ENCODE measurements around the gene TMEM62. TPM values are rescaled to one million over a fixed set of nuclear protein-coding genes. Genes with fewer than 3 reads are reported as not detected.
"Not testable (repeated sequence)": the region's sequence is repeated elsewhere in the genome, so short reads cannot be mapped to it uniquely, and the experiment has no call there.

Gene TMEM62
- total RNA-seq, 1 donor from 2014 or later = 18.0 TPM

DNA sequence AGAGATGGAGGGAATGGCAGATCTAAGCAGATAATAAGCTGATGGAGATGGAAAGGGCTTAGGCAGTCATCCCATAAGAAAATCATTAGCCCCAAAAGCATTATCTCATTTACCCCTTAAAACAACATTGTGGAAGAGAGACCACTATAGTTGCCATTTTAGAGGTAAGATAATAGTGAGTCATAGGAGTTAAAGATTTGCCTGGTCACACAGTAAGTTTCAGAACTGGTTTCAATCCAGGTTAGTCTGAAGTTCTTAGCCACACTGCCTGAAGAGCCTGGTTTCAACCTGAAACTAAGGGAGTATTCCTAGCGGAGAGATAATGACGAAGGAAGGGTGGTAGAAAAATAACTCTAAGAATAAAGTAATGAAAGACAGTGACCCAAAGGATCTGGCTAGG is 14.6 kb upstream of the TMEM62 start:
- no peak for DNase-seq (ENCODE audit: extremely low read depth, low read depth, low spot score)

DNA sequence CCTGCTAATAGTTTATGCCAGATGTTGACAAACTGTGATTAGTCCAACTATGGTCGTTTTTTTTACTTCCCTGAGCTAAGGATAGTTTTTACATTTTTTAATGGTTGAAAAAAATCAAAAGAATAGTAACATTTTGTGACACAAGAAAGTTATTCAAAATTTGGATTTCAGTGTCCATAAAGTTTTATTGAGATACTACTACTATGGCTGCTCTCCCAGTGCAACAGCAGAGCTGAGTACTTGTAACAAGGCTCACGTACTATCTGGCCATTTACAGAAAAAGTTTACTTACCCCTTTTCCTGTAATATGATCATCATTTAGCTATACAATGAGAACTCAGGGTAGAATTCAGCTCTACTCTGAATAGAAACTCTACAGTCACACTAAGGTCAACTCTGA is 11.5 kb upstream of the TMEM62 start:
- no peak for DNase-seq (ENCODE audit: extremely low read depth, low read depth, low spot score)

DNA sequence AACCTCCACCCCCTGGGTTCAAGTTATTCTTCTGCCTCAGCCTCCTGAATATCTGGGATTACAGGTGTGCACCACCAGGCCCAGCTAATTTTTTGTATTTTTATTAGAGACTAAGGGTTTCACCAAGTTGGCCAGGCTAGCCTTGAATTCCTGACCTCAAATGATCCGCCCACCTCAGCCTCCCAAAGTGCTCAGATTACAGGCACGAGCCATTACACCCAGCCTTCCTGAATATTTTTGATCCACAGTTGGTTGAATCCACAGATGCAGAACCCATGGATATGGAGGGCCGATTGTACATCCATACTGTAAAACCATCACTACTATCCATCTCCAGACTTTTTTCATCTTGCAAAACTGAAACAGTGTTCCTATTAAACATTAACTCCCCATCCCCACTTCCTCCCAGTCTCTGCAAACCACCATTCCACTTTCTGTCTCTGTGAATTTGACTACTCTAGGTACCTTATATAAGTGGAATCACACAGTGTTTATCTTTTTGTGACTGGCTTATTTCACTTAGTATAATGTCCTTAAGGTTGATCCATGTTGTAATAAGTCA is 8.2 kb upstream of the TMEM62 start:
- DNase-seq (ENCODE audit: extremely low read depth, low read depth, low spot score) = no peak

DNA sequence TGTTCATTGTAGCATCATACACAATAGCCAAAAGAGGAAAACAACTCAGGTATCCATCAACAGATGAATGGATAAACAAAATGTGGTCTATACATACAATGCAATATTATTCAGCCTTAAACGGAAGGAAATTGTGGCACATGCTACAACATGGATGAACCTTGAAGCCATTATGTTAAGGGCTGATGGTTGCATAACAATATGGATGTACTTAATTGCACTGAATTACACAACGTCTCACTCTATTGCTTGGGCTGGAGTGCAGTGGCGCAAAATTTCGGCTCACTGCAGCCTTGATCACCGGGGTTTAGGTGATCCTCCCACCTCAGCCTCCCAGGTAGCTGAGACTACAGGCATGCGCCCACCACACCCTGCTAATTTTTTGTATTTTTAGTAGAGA is 7.0 kb upstream of the TMEM62 start:
- no peak for DNase-seq (ENCODE audit: extremely low read depth, low read depth, low spot score)

DNA sequence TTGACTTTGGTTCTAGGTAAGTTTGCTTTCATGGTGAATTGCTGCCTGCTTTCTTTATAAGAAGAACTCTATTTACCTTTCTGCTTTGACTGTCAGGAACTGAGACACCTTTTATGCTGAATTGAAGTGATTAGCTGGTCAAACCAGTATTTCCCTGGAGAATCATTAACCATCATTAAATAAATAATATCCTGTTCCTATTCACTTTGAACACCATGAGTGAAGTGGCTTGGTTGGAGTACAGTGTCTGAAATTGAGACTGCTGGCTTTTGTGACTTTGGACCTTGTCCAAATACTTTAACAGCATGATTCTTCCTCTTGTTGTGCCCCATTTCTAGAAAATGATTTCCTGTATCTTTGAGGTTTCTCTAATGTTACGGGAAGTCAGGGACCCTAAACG is 5.6 kb upstream of the TMEM62 start:
- no peak for DNase-seq (ENCODE audit: extremely low read depth, low read depth, low spot score)

DNA sequence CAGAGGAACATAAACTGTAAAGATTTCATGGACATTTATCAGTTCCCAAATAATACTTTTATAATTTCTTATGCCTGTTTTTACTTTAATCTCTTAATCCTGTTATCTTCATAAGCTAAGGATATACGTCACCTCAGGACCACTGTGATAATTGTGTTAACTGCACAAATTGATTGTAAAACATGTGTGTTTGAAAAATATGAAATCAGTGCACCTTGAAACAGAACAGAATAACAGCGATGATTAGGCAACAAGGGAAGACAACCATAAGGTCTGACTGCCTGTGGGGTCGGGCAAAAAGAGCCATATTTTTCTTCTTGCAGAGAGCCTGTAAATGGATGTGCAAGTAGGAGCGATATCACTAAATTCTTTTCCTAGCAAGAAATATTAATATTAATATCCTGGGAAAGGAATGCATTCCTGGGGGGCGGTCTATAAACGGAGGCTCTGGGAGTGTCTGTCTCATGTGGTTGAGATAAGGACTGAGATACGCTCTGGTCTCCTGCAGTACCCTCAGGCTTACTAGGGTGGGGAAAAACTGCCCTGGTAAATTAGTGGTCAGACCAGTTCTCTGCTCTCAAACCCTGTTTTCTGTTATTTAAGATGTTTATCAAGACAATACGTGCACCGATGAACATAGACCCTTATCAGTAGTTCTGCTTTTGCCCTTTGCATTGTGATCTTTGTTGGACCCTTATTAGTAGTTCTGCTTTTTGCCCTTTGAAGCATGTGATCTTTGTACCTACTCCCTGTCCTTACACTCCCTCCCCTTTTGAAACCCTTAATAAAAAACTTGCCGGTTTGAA is 5.0 kb upstream of the TMEM62 start:
- DNase-seq (ENCODE audit: extremely low read depth, low read depth, low spot score) = not testable (repeated sequence)

DNA sequence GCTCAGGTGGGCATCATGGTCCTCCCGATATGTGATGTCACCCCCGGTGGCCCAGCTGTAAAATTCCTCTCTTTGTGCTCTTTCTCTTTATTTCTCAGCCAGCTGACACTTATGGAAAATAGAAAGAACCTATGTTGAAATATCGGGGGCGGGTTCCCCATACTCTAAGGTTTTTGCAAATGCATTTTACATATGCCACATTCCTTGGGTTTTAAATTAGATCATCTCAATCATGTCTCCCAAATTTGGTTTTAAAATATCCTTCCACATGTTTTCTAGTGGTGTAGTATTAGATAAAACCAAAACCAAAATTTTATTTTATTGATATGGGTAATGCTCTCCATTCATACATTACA is 4.4 kb upstream of the TMEM62 start:
- DNase-seq (ENCODE audit: extremely low read depth, low read depth, low spot score) = no peak

DNA sequence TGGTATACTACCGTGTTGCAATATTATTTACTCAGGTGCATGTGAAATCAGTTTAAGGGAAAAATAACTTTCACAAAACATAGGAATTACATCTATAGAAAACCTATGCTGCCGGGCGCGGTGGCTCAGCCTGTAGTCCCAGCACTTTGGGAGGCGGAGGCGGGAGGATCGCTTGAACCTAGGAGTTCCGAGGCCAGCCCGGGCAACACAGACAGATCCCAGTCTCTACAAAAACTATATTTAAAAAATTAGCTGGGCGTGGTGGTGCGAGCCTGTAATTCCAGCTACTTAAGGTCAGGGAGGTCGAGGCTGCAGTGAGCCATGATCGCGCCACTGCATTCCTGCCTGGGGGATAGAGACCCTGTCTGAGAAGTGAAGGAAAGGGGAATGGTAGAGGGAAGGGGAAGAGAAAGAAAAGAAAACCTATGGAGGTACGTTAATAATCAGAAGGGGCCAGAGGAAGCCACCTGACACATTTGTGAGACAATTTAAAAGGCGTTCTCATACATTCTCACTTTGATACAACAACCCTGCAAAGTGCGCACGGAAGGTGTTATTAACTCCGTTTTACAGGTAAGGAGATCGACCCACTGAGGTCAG is 456 bp upstream of the TMEM62 start:
- no peak for DNase-seq (ENCODE audit: extremely low read depth, low read depth, low spot score)

DNA sequence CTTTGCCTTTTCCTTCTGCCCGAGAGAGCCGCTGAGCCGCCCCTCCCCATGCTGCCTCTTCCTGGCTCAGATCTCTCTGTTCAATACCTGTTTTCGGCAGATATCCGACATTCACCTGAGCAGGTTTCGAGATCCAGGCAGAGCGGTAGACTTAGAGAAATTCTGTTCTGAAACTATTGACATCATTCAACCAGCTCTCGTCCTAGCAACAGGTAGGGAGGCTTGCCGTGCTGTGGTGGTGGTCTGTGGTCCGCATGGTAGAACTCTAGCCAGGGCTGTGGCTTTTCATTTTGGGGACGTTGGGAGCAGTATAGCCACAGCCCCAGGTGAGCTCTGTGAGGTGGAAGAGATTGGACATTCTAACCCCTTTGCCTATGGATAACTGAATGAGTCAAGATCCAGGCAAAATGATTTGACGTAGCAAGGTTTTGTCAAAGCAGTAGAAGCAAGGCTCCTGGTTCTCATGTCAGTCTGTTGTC is 810 bp downstream of the TMEM62 start:
- no peak for DNase-seq (ENCODE audit: extremely low read depth, low read depth, low spot score)

DNA sequence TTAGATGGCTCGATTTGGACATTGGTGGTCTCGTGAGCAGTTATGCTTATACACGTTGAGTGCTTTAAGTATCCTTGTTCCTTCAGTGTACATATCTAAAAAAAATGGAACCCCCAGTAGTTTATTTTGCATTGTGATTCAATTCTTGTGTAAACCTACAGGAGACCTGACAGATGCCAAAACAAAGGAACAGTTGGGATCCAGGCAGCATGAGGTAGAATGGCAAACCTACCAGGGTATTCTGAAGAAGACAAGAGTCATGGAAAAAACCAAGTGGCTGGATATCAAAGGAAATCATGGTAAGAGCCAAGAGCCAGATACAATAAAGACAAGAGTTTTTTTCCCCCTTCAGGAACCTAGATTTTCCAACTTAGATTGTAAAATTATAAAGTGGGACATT is 2.0 kb downstream of the TMEM62 start:
- no peak for DNase-seq (ENCODE audit: extremely low read depth, low read depth, low spot score)

DNA sequence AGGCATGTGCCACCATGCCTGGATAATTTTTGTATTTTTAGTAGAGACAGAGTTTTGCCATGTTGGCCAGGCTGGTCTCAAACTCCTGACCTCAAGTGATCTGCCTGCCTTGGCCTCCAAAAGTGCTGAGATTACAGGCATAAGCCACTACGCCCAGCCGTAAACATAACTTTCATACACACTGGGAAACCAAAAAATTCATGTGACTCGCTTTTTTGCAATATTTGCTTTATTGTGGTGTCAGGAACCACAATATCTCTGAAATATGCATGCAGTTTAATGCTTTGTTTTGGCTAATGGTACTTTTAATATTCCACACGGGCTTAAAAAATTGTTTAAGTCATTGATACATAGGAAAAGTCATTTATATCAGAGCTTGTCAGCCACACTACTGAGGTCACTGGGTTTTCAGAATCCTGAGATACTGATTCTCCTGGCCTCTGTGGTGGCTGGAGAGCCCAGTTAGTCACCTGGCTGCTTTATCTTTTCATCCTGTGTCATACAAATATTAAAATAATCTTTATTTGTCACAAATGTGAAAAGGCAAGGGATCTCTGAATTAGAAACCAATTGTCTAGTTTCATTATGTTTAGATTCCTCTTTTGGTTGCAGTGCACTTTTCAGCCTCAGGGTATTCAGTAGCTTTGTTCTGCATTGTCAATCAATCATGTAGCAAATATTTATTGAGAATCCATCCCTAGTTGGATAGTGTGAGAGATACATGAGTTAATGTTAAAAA is 10.0 kb downstream of the TMEM62 start:
- no peak for DNase-seq (ENCODE audit: extremely low read depth, low read depth, low spot score)

DNA sequence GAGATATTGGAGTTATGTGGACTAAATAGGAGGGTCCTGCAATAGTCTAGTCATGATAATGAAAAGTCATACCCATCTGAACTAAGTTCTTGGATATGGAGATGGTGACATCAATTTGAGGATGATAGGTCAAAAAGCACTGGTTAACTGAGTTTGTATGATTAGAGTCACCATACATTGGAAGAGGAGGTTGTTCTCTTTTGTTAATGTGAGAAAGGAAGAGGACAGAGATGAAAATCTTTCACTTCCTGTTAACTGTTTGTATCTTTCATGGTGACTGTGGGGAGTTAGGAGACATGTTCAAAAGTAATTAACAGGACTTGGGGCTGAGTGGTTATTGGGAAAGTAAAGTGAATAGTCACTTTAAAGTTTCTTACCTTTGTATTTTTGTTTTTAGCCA is 11.1 kb downstream of the TMEM62 start:
- no peak for DNase-seq (ENCODE audit: extremely low read depth, low read depth, low spot score)

DNA sequence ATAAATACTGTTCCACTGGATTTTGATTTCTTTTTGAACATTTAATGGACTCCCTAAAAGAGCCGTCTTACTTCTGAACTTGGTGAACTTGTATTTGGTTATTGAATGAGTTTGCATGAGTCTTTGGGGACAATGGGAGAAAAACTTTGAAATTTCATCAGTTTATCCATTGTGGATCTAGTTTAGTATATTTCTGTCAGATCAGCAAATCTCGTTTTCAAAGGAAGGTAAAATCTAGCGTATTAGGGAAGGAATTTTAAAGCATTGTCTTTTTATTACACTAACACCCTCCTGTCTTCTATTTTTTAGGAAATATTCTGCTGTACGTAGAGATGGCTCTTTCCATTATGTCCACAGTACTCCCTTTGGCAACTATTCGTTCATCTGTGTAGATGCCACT is 12.8 kb downstream of the TMEM62 start:
- no peak for DNase-seq (ENCODE audit: extremely low read depth, low read depth, low spot score)

DNA sequence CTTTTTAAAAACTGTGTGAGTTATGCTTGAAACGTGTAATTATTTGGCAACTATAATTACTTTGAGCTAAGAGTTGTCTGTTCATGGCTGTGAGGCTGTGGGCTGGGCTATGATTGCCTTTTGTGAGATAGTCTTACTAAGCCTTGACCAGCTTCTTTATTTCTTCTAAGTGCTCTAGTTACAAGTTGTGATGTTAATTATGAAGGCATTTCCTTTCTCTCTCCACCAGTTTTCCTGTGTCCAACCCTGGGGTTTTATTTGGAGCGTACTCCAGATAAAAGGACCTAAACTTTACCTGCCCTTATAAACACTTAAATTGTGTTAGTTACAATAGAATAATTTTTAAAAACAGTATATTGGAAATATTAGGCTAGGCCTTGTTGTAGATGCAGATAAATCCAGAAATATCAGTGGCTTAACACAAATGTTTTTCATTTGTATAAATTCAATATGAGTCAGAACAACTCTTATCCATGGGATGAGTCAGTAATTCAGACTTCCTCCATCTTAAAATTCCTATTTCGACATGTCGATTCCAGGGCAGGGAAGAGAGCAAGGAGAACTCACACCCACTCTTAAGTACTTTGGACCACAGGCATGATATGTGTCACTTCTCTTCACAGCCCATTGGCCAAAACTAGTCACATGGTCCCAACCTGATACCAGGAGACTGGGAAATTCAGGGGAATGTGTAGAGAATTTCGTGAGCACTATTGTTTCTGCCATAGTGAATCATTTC is 17.0 kb downstream of the TMEM62 start:
- peak; percentile 44 for DNase-seq (ENCODE audit: extremely low read depth, low read depth, low spot score)

DNA sequence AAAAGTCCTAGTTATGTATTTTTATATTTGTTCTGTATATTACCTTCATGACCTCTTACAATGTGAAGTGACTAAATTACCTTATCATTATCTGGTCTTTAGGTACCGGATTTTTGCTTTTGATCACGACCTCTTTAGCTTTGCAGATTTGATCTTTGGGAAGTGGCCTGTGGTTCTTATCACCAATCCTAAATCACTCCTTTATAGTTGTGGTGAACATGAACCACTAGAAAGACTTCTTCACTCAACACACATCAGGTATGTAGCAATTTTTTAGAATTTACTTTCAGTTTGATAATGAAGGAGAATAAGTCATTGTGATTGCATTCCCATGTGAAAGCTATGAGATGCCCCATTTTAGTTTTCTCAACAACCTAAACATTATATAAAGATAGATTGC is 18.3 kb downstream of the TMEM62 start:
- DNase-seq (ENCODE audit: extremely low read depth, low read depth, low spot score) = no peak

DNA sequence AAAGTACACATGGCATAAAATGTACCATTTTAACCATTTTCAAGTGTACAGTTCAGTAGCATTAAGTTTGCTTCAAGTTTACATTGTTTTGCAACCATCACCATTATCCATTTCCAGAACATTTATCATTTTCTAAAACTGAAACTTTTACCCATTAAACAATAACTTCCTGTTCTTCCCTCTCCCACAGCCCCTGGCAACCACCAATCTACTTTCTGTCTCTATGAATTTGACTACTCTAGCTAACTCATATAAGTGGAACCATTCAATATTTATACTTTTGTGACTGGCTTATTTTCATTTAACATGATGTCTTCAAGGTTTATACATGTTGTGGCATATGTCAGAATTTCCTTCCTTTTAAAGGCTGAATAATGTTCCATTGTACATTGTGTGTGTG is 19.9 kb downstream of the TMEM62 start:
- no peak for DNase-seq (ENCODE audit: extremely low read depth, low read depth, low spot score)

DNA sequence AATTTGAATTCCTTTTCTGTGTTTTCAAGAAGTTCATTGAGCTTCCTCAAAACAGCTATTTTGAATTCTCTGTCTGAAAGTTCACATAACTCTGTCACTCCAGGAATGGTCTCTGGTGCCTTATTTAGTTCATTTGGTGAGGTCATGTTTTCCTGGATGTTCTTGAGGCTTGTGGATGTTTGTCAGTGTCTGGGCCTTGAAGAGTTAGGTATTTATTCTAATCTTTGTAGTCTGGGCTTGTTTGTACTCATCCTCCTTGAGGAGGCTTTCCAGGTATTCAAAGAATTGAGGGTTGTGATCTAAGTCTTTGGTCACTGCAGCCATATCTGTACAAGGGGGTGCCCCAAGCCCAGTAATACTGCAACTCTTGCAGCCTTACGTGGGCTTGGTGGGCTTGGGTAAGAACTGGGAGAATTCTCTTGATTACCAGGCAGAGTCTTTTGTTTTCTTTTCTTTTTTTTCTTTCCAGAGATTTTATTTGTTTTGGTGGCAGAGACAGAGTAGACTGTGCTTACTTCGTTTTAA is 32.5 kb downstream of the TMEM62 start:
- DNase-seq (ENCODE audit: extremely low read depth, low read depth, low spot score) = no peak

DNA sequence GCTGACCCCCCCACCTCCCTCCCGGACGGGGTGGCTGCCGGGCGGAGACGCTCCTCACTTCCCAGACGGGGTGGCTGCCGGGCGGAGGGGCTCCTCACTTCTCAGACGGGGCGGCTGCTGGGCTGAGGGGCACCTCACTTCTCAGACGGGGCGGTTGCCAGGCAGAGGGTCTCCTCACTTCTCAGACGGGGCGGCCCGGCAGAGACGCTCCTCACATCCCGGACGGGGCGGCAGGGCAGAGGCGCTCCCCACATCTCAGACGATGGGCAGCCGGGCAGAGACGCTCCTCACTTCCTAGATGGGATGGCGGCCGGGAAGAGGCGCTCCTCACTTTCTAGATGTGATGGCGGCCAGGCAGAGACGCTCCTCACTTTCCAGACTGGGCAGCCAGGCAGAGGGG is 33.9 kb downstream of the TMEM62 start:
- DNase-seq (ENCODE audit: extremely low read depth, low read depth, low spot score) = not testable (repeated sequence)

DNA sequence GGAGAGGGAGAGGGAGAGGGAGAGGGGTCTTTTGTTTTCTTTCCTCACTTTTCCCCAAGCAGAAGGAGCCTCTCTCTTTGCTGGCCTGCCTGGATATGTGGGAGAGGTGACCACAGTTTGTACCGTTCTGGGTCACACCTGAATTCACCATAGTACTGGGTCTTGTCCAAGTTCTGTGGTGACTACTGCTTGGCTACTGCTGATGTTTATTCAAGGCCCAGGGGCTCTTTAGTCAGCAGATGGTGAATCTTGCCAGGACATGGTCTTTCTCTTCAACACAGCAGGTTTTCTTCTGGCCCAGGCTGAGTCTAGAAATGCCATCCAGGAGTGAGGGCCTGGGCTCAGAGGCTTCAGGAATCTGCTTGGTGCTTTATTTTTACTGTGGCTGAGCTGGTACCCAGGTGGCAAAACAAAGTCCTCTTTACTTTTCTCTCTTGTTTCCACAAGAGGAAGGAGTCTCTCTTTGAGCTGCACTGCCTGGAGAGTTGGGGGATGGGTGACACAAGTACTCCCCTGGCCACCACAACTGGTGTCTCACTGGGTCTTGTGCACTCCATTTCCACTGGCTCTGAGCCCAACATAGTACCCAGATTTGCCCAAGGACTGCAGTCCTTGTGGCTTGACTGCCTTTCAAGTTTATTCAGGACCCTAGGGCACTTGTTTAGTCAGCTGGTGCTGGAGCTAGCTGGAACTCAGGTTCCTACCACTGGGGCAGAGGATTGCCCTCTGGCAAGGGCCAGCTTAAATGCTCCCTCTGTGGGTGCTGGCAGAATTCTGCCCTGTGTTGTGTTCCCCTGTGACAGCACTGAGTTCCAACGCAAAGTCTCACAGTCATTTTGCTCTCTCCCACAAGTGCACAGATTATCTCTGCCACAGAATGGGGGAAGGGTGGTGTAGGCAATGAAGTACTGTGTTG is 35.1 kb downstream of the TMEM62 start:
- DNase-seq (ENCODE audit: extremely low read depth, low read depth, low spot score) = no peak

DNA sequence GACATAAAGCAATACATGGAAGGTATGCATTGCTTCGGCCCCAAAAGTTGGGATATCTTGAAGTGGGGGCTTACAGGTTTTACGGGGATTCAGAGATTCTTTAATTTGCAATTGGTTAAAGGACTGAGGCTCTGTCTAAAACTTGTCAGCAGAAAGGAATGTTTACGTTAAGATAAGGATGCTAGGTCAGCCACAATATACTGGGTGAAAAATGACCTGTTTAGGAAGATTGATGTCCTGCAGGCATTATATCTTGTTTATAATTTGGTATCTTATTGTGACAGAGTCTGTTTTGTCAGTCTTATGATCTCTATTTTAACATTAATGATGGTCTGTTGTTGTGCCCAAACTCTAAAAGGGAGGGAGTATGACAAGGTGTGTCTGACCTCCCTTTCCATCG is 36.5 kb downstream of the TMEM62 start:
- no peak for DNase-seq (ENCODE audit: extremely low read depth, low read depth, low spot score)
